Measurements from ENCODE around the gene HPSE2. TPM values are rescaled to one million over a fixed set of nuclear protein-coding genes. Genes with fewer than 3 reads are reported as not detected.

HPSE2 gene
- total RNA-seq, 1 experiment from 2014 or later: 0.05 TPM

DNA sequence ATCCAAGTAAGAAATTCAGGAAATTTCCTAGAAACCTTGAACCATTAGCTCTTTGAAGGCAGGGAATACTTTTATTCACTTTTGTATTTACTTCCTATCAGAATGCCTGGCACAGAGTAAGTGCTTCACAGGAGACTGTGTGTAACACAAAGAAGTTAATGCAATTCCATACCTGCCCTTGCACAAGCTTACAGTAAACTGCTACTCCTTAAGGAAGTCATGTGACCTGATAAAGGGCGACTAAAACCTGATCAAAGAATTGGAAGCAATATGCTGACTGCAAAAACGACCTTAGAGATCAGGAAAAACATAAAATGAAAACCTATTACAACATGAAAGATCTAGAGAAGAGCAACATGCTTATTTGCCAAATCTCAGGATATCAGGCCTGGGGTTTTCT, 610.7 kb downstream of the HPSE2 start:
- Histone ChIP-seq H3K79me2 (ENCODE audit: insufficient read depth, low read length) (no peaks in the 10 kb centered on the region), H3K4me1 (ENCODE audit: control insufficient read depth in 1 of 2, insufficient read depth in 2 of 2, low read length in 2 of 2) (no peaks in the 10 kb centered on the region), H3K9me3 (ENCODE audit: control insufficient read depth in 1 of 2, insufficient read depth in 1 of 2, low read depth in 1 of 2, low read length in 2 of 2) (no peaks in the 10 kb centered on the region), H3K4me3 (replicated peaks in 1 of 2; ENCODE audit: low read depth in 1 of 2, low read length in 2 of 2) (no peak overlapping the region), H4K20me1 (ENCODE audit: insufficient read depth) (no peaks in the 10 kb centered on the region), H3K4me2 (ENCODE audit: low read length) (no peak overlapping the region), H3K9me2 (ENCODE audit: insufficient read depth) (no peaks in the 10 kb centered on the region), H2AFZ (ENCODE audit: low read depth, low read length, poor library complexity, severe bottlenecking) (no peak overlapping the region), H3K36me3 (ENCODE audit: control insufficient read depth in 1 of 2, insufficient read depth in 2 of 2, low read length in 2 of 2) (no peaks in the 10 kb centered on the region), H3K9ac (ENCODE audit: low read length) (no peak overlapping the region), H3K27ac (ENCODE audit: low read depth, low read length) (no peak overlapping the region), H3K27me3 (ENCODE audit: insufficient read depth, low read length) (peaks cover 30% of the 10 kb centered on the region)
- no TSS peak for BruUV-seq (replicated peaks)
- TF ChIP-seq ELF1 (IDR thresholded peaks at IDR 0.05; ENCODE audit: borderline replicate concordance, low read depth): no peak
- TF ChIP-seq POLR2AphosphoS5 (IDR thresholded peaks at IDR 0.05; ENCODE audit: low read depth, low read length): no peak
- TF ChIP-seq, protein P1, sequence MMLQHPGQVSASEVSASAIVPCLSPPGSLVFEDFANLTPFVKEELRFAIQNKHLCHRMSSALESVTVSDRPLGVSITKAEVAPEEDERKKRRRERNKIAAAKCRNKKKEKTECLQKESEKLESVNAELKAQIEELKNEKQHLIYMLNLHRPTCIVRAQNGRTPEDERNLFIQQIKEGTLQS (IDR thresholded peaks at IDR 0.05): no peak
- TF ChIP-seq ZNF274 (IDR thresholded peaks at IDR 0.05; ENCODE audit: low read depth, low read length): no peak
- TF ChIP-seq ZFX (IDR thresholded peaks at IDR 0.05): no peak
- no peak for TF ChIP-seq FOSL1 (IDR thresholded peaks at IDR 0.05; ENCODE audit: low read depth)
- no peak for TF ChIP-seq SRF (IDR thresholded peaks at IDR 0.05; ENCODE audit: low read depth)
- RAD21 ChIA-PET (ENCODE audit: low non-redundant PET in 1 of 2, low total read pairs in 2 of 2, uncharacterized antibody in 2 of 2, unreplicated experiment in 2 of 2): no interaction called here
- ATAC-seq: no peak
- POLR2A ChIA-PET: no interaction called here
- intact Hi-C loops (cut with micrococcal nuclease): loop anchor here (5.0 kb wide), 1 partner anchor 33 kb away; no protein-coding TSS in a partner anchor
- CTCF ChIA-PET: no interaction called here
- no peak for DNase-seq (ENCODE audit: low read depth, low spot score)

DNA sequence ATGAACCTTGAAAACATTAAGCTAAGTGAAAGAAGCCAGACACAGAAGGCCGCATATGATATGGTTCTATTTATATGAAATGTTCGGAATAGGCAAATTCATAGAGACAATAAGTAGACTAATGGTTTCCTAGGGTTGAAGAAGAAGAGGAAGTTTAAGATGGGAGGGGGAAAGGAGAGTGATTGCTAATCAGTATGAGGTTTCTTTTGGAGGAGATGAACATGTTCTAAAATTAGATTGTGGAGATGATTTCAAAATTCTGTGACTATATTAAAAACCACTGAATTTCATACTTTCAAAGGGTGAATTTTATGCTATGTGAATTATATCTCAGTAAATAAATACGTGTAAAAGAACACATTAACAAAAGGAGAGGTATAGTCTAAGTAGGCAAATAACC, 612.5 kb downstream of the HPSE2 start:
- Histone ChIP-seq H3K9me2 (ENCODE audit: insufficient read depth) (no peaks in the 10 kb centered on the region), H4K20me1 (ENCODE audit: insufficient read depth) (no peaks in the 10 kb centered on the region), H3K4me3 (replicated peaks in 1 of 2; ENCODE audit: low read depth in 1 of 2, low read length in 2 of 2) (no peak overlapping the region), H3K9ac (ENCODE audit: low read length) (no peak overlapping the region), H3K27ac (ENCODE audit: low read depth, low read length) (no peak overlapping the region), H3K36me3 (ENCODE audit: control insufficient read depth in 1 of 2, insufficient read depth in 2 of 2, low read length in 2 of 2) (no peaks in the 10 kb centered on the region), H3K4me1 (ENCODE audit: control insufficient read depth in 1 of 2, insufficient read depth in 2 of 2, low read length in 2 of 2) (no peaks in the 10 kb centered on the region), H3K79me2 (ENCODE audit: insufficient read depth, low read length) (no peaks in the 10 kb centered on the region), H2AFZ (ENCODE audit: low read depth, low read length, poor library complexity, severe bottlenecking) (no peak overlapping the region), H3K9me3 (ENCODE audit: control insufficient read depth in 1 of 2, insufficient read depth in 1 of 2, low read depth in 1 of 2, low read length in 2 of 2) (no peaks in the 10 kb centered on the region), H3K4me2 (ENCODE audit: low read length) (no peak overlapping the region), H3K27me3 (ENCODE audit: insufficient read depth, low read length) (peaks cover 16% of the 10 kb centered on the region)
- ATAC-seq (no peak), DNase-seq (ENCODE audit: low read depth, low spot score) (no peak)
- intact Hi-C loops (cut with micrococcal nuclease): no loop called here
- RAD21 ChIA-PET (ENCODE audit: low non-redundant PET in 1 of 2, low total read pairs in 2 of 2, uncharacterized antibody in 2 of 2, unreplicated experiment in 2 of 2): no interaction called here
- POLR2A ChIA-PET: no interaction called here
- CTCF ChIA-PET: no interaction called here
- no TSS peak for BruUV-seq (replicated peaks)
- TF ChIP-seq ZFX (IDR thresholded peaks at IDR 0.05): no peak
- no peak for TF ChIP-seq JUND (IDR thresholded peaks at IDR 0.05)
- no peak for TF ChIP-seq ELF1 (IDR thresholded peaks at IDR 0.05; ENCODE audit: borderline replicate concordance, low read depth)
- TF ChIP-seq EGR1 (IDR thresholded peaks at IDR 0.05; ENCODE audit: low read depth): no peak
- TF ChIP-seq, protein P1 (IDR thresholded peaks at IDR 0.05): no peak
- no peak for TF ChIP-seq CEBPB (IDR thresholded peaks at IDR 0.05; ENCODE audit: low read depth)
- no peak for TF ChIP-seq RAD21 (IDR thresholded peaks at IDR 0.05; ENCODE audit: low read depth)

All from HCT116 (cell line).